Endothelial cell (in vitro differentiated cells): ENCODE results near the gene CNIH2. TPM values are rescaled to one million over a fixed set of nuclear protein-coding genes. Genes with fewer than 3 reads are reported as not detected.

Experiments
- DNase-seq: peaks from one replicate; pipeline ENCODE4 v3.0.0; 2021; ENCODE audit warnings: low spot score
- H3K27ac Mint-ChIP-seq: one replicate; pipeline ENCODE4 v1.8.0; 2021; ENCODE audit warnings: mixed read lengths, inconsistent platforms; ENCODE audit not compliant: unreplicated experiment
- H3K27me3 Mint-ChIP-seq: one replicate; pipeline ENCODE4 v1.8.0; 2021; ENCODE audit warnings: mild to moderate bottlenecking, moderate library complexity, mixed read lengths, inconsistent platforms; ENCODE audit not compliant: unreplicated experiment
- H3K36me3 Mint-ChIP-seq: one replicate; pipeline ENCODE4 v1.8.0; 2021; ENCODE audit warnings: mild to moderate bottlenecking, low read depth, mixed read lengths, inconsistent platforms; ENCODE audit not compliant: unreplicated experiment
- H3K4me1 Mint-ChIP-seq: one replicate; pipeline ENCODE4 v1.8.0; 2021; ENCODE audit warnings: mild to moderate bottlenecking, mixed read lengths, inconsistent platforms; ENCODE audit not compliant: unreplicated experiment
- H3K4me3 Mint-ChIP-seq: one replicate; pipeline ENCODE4 v1.8.0; 2021; ENCODE audit warnings: mild to moderate bottlenecking, mixed read lengths, inconsistent platforms; ENCODE audit not compliant: unreplicated experiment
- H3K9me3 Mint-ChIP-seq: one replicate; pipeline ENCODE4 v1.8.0; 2021; ENCODE audit warnings: mixed read lengths, inconsistent platforms; ENCODE audit not compliant: unreplicated experiment
- total RNA-seq: library from RNA; stranded (reverse); fragmentation: NEBNext Ultra II Directional; extraction: Animal tissue kit (Norgen Biotek cat#: 25700); gene quantifications from one replicate; pipeline ENCODE4 v1.2.1, GENCODE V29; 2021; ENCODE audit not compliant: unreplicated experiment
- TF ChIP-seq, protein P1 (sequence below): fragments of 200-600 bp; sonication (generic); IDR thresholded peaks from one replicate; pipeline ENCODE4 v1.5.0; 2021; ENCODE audit warnings: antibody characterized with exemption; ENCODE audit not compliant: unreplicated experiment

Gene CNIH2
- total RNA-seq, 1 donor from 2014 or later = 1.9 TPM

- H3K36me3 Mint-ChIP-seq = no peaks in the 10 kb centered on the region
- H3K27ac Mint-ChIP-seq = no peak overlapping the region
- no peak for DNase-seq
- TF ChIP-seq, protein P1, sequence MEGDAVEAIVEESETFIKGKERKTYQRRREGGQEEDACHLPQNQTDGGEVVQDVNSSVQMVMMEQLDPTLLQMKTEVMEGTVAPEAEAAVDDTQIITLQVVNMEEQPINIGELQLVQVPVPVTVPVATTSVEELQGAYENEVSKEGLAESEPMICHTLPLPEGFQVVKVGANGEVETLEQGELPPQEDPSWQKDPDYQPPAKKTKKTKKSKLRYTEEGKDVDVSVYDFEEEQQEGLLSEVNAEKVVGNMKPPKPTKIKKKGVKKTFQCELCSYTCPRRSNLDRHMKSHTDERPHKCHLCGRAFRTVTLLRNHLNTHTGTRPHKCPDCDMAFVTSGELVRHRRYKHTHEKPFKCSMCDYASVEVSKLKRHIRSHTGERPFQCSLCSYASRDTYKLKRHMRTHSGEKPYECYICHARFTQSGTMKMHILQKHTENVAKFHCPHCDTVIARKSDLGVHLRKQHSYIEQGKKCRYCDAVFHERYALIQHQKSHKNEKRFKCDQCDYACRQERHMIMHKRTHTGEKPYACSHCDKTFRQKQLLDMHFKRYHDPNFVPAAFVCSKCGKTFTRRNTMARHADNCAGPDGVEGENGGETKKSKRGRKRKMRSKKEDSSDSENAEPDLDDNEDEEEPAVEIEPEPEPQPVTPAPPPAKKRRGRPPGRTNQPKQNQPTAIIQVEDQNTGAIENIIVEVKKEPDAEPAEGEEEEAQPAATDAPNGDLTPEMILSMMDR = no peak
- H3K9me3 Mint-ChIP-seq = no peaks in the 10 kb centered on the region
- H3K27me3 Mint-ChIP-seq = peaks cover 13% of the 10 kb centered on the region
- H3K4me1 Mint-ChIP-seq = peaks cover 16% of the 10 kb centered on the region
- no peak overlapping the region for H3K4me3 Mint-ChIP-seq
Observed at GRCh38 chr11:66321606-66322005, 43.6 kb downstream of the CNIH2 start.

- Mint-ChIP-seq H3K27ac (peak overlapping the region; percentile 70), H3K9me3 (no peaks in the 10 kb centered on the region), H3K4me1 (peaks cover 20% of the 10 kb centered on the region), H3K4me3 (no peak overlapping the region), H3K27me3 (peaks cover 12% of the 10 kb centered on the region), H3K36me3 (peaks cover 5% of the 10 kb centered on the region)
- no peak for DNase-seq
- TF ChIP-seq, protein P1 = no peak
Observed at GRCh38 chr11:66322732-66323427, 44.9 kb downstream of the CNIH2 start.

DNA sequence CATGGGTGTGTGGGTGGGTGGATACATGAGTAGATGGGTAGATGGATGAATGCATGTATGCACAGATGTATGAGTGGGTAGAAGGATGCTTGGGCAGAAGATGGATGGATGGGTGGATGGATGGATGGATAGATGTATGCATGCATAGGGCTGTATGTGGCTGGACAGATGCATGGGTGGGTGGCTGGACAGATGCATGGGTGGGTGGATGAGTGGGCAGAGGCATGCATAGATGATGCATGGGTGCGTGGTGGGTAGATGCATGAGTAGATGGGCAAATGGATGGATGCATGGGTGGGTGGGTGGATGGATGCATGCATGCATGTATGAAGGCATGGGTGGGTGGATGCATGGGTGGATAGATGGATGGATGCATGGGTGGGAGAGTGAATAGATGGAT lies 45.7 kb downstream of the CNIH2 start:
- Mint-ChIP-seq H3K27ac (peak overlapping the region; percentile 70), H3K9me3 (no peaks in the 10 kb centered on the region), H3K4me3 (peak overlapping the region; percentile 65), H3K27me3 (peaks cover 15% of the 10 kb centered on the region), H3K36me3 (peaks cover 7% of the 10 kb centered on the region), H3K4me1 (peaks cover 23% of the 10 kb centered on the region)
- no peak for DNase-seq
- TF ChIP-seq, protein P1 = no peak

GRCh38 chr11:66324664-66325063 lies 46.7 kb downstream of the CNIH2 start:
- Mint-ChIP-seq H3K36me3 (peaks cover 8% of the 10 kb centered on the region), H3K27me3 (peaks cover 16% of the 10 kb centered on the region), H3K4me1 (peaks cover 22% of the 10 kb centered on the region), H3K4me3 (no peak overlapping the region), H3K9me3 (no peaks in the 10 kb centered on the region), H3K27ac (no peak overlapping the region)
- TF ChIP-seq, protein P1 = no peak
- DNase-seq = no peak

- TF ChIP-seq, protein P1 = no peak
- H3K27ac Mint-ChIP-seq = no peak overlapping the region
- peaks cover 16% of the 10 kb centered on the region for H3K27me3 Mint-ChIP-seq
- peaks cover 22% of the 10 kb centered on the region for H3K4me1 Mint-ChIP-seq
- H3K4me3 Mint-ChIP-seq = no peak overlapping the region
- DNase-seq = no peak
- no peaks in the 10 kb centered on the region for H3K9me3 Mint-ChIP-seq
- H3K36me3 Mint-ChIP-seq = peaks cover 8% of the 10 kb centered on the region
Observed at GRCh38 chr11:66325263-66325671, 47.3 kb downstream of the CNIH2 start.
